ENCODE measurements around the gene SHC3.
"Not testable (repeated sequence)": the region's sequence is repeated elsewhere in the genome, so short reads cannot be mapped to it uniquely, and the experiment has no call there.

SHC3 gene

DNA sequence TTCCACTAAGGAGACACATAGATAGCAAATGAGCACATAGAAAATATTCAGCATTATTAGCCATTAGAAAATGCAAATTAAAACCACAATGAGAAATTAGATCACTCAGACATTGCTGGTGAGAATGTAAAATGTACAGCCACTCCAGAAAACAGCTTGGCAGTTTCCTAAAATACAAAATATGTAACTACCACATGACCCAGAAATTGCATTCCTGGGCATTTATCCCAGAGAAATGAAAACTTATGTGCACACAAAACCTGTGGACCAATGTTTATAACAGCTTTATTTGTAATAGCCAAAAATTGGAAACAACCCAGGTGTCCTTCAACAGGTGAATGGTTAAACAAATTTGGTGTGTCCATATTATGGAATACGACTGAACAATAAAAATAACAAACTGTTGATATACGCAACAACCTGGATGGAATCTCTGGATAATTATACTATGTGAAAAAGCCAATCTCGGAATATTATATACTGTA lies 34.8 kb upstream of the SHC3 start:
- no peaks in the 10 kb centered on the region for H3K9me3 ChIP-seq (ENCODE audit: insufficient read depth, low read length, severe bottlenecking)
- H3K27me3 ChIP-seq (ENCODE audit: insufficient read depth, low read length, poor library complexity), result no peaks in the 10 kb centered on the region
- no peak overlapping the region for H3K27ac ChIP-seq (ENCODE audit: low read length)
- H4K20me1 ChIP-seq (ENCODE audit: insufficient read depth, low read length), result no peaks in the 10 kb centered on the region
- H3K4me3 ChIP-seq (ENCODE audit: low read depth in 1 of 2, low read length in 2 of 2), result no peak overlapping the region
- no peaks in the 10 kb centered on the region for H3K36me3 ChIP-seq (ENCODE audit: insufficient read depth, low read length)
- no peaks in the 10 kb centered on the region for H3K4me1 ChIP-seq (ENCODE audit: insufficient read depth, low read length)
- no peak overlapping the region for H2AFZ ChIP-seq (ENCODE audit: low read depth, low read length)
- H3K4me2 ChIP-seq (ENCODE audit: insufficient read depth, low read length), result no peak overlapping the region
- no peaks in the 10 kb centered on the region for H3K79me2 ChIP-seq (ENCODE audit: insufficient read depth, low read length)
- DNase-seq, result no peak
- ATAC-seq (ENCODE audit: insufficient read depth, low read depth), result no peak
- TF ChIP-seq, protein P1, sequence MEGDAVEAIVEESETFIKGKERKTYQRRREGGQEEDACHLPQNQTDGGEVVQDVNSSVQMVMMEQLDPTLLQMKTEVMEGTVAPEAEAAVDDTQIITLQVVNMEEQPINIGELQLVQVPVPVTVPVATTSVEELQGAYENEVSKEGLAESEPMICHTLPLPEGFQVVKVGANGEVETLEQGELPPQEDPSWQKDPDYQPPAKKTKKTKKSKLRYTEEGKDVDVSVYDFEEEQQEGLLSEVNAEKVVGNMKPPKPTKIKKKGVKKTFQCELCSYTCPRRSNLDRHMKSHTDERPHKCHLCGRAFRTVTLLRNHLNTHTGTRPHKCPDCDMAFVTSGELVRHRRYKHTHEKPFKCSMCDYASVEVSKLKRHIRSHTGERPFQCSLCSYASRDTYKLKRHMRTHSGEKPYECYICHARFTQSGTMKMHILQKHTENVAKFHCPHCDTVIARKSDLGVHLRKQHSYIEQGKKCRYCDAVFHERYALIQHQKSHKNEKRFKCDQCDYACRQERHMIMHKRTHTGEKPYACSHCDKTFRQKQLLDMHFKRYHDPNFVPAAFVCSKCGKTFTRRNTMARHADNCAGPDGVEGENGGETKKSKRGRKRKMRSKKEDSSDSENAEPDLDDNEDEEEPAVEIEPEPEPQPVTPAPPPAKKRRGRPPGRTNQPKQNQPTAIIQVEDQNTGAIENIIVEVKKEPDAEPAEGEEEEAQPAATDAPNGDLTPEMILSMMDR (IDR thresholded peaks at IDR 0.05; ENCODE audit: borderline replicate concordance, extremely low read depth, low read length, poor library complexity, severe bottlenecking), result no peak
- TF ChIP-seq EZH2 (IDR thresholded peaks at IDR 0.05; ENCODE audit: borderline replicate concordance, low read depth, low read length, severe bottlenecking), result no peak
- H3K9ac ChIP-seq (ENCODE audit: low read depth, low read length), result no peak overlapping the region

DNA sequence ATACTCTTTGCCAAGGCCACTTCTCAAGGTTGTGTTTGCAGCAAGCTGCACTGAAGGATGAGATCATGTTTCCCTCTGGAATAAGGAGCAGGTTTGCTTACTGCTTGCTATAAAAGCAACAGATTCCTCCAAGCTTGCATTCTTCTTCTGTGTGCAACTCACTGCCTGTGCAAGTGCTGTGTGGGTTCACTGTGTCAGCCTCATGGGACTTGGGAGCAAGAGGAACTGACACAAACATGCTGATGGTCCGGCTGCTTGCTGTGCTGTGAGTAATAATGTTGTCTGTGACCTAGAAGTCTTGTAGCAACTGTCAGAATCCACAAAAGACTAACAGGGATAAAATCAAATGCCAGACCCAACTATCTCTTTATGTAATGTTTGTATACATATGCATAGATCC lies 33.6 kb upstream of the SHC3 start:
- no peak overlapping the region for H3K9ac ChIP-seq (ENCODE audit: low read depth, low read length)
- no peaks in the 10 kb centered on the region for H4K20me1 ChIP-seq (ENCODE audit: insufficient read depth, low read length)
- no peak overlapping the region for H2AFZ ChIP-seq (ENCODE audit: low read depth, low read length)
- no peaks in the 10 kb centered on the region for H3K9me3 ChIP-seq (ENCODE audit: insufficient read depth, low read length, severe bottlenecking)
- no peak overlapping the region for H3K4me3 ChIP-seq (ENCODE audit: low read depth in 1 of 2, low read length in 2 of 2)
- TF ChIP-seq, protein P1 (IDR thresholded peaks at IDR 0.05; ENCODE audit: borderline replicate concordance, extremely low read depth, low read length, poor library complexity, severe bottlenecking), result no peak
- TF ChIP-seq EZH2 (IDR thresholded peaks at IDR 0.05; ENCODE audit: borderline replicate concordance, low read depth, low read length, severe bottlenecking), result no peak
- ATAC-seq (ENCODE audit: insufficient read depth, low read depth) (no peak), DNase-seq (no peak)
- no peaks in the 10 kb centered on the region for H3K27me3 ChIP-seq (ENCODE audit: insufficient read depth, low read length, poor library complexity)
- no peaks in the 10 kb centered on the region for H3K79me2 ChIP-seq (ENCODE audit: insufficient read depth, low read length)
- no peak overlapping the region for H3K4me2 ChIP-seq (ENCODE audit: insufficient read depth, low read length)
- H3K36me3 ChIP-seq (ENCODE audit: insufficient read depth, low read length), result no peaks in the 10 kb centered on the region
- no peak overlapping the region for H3K27ac ChIP-seq (ENCODE audit: low read length)
- H3K4me1 ChIP-seq (ENCODE audit: insufficient read depth, low read length), result no peaks in the 10 kb centered on the region

DNA sequence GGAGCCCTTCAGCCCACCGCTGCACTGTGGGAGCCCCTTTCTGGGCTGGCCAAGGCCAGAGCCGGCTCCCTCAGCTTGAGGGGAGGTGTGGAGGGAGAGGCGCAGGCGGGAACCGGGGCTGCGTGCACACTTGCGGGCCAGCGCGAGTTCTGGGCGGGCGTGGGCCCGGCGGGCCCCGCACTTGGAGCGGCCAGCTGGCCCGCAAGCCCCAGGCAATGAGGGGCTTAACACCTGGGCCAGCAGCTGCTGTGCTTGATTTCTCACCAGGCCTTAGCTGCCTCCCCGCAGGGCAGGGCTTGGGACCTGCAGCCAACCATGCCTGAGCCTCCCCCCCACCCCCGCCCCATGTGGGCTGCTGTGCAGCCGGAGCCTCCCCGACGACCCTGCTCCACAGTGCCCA lies 30.7 kb upstream of the SHC3 start:
- not testable (repeated sequence) for H3K4me3 ChIP-seq (ENCODE audit: low read depth in 1 of 2, low read length in 2 of 2); H3K36me3 ChIP-seq (ENCODE audit: insufficient read depth, low read length); H4K20me1 ChIP-seq (ENCODE audit: insufficient read depth, low read length); H3K27ac ChIP-seq (ENCODE audit: low read length); H3K9me3 ChIP-seq (ENCODE audit: insufficient read depth, low read length, severe bottlenecking); DNase-seq; H3K9ac ChIP-seq (ENCODE audit: low read depth, low read length); H3K4me2 ChIP-seq (ENCODE audit: insufficient read depth, low read length); H3K4me1 ChIP-seq (ENCODE audit: insufficient read depth, low read length); H3K79me2 ChIP-seq (ENCODE audit: insufficient read depth, low read length); ATAC-seq (ENCODE audit: insufficient read depth, low read depth); H3K27me3 ChIP-seq (ENCODE audit: insufficient read depth, low read length, poor library complexity); H2AFZ ChIP-seq (ENCODE audit: low read depth, low read length)

DNA sequence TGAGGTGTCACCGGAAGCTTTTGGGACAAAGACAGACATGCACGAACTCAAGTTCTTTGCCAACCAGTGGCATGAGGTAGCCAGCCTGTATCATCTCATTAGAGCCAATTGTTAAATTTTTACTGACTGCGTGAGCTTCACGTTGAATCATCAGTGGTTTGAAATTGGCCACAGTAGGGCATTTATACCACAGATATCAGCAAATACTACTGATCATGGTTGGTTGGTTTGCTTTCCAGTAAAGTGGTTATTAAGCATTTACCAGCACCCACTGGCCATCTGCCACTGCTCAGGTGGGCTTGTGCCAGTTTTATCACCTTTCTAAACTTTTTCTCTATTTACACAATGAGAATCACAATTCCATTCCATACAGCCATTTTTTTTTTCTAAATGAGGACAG lies 28.4 kb upstream of the SHC3 start:
- ATAC-seq (ENCODE audit: insufficient read depth, low read depth) (no peak), DNase-seq (no peak)
- H3K9me3 ChIP-seq (ENCODE audit: insufficient read depth, low read length, severe bottlenecking), result no peaks in the 10 kb centered on the region
- H2AFZ ChIP-seq (ENCODE audit: low read depth, low read length), result no peak overlapping the region
- TF ChIP-seq, protein P1 (IDR thresholded peaks at IDR 0.05; ENCODE audit: borderline replicate concordance, extremely low read depth, low read length, poor library complexity, severe bottlenecking), result no peak
- no peak for TF ChIP-seq EZH2 (IDR thresholded peaks at IDR 0.05; ENCODE audit: borderline replicate concordance, low read depth, low read length, severe bottlenecking)
- no peak overlapping the region for H3K27ac ChIP-seq (ENCODE audit: low read length)
- H3K27me3 ChIP-seq (ENCODE audit: insufficient read depth, low read length, poor library complexity), result no peaks in the 10 kb centered on the region
- no peak overlapping the region for H3K4me3 ChIP-seq (ENCODE audit: low read depth in 1 of 2, low read length in 2 of 2)
- no peak overlapping the region for H3K4me2 ChIP-seq (ENCODE audit: insufficient read depth, low read length)
- no peaks in the 10 kb centered on the region for H3K4me1 ChIP-seq (ENCODE audit: insufficient read depth, low read length)
- H3K9ac ChIP-seq (ENCODE audit: low read depth, low read length), result no peak overlapping the region
- H3K36me3 ChIP-seq (ENCODE audit: insufficient read depth, low read length), result no peaks in the 10 kb centered on the region
- H4K20me1 ChIP-seq (ENCODE audit: insufficient read depth, low read length), result no peaks in the 10 kb centered on the region
- no peaks in the 10 kb centered on the region for H3K79me2 ChIP-seq (ENCODE audit: insufficient read depth, low read length)

Data from DND-41 (cell line).